A673 (cell line): ENCODE data around the gene MAML2. TPM values are rescaled to one million over a fixed set of nuclear protein-coding genes. Genes with fewer than 3 reads are reported as not detected.

Experiments
- BruUV-seq: library from RNA; stranded (reverse); fragments of 400-500 nt; replicated peaks from 2 replicates; lab custom pipeline; 2021; lab: Mats Ljungman, UMichigan
- CTCF ChIA-PET: fragments of 300-600 bp; sonication (Branson Sonifier 250); formaldehyde crosslinking; loops from one replicate; lab custom pipeline; 2022; ENCODE audit warnings: antibody characterized with exemption; lab: Charles Lee
- POLR2A ChIA-PET: fragments of 300-600 bp; sonication (Branson Sonifier 250); formaldehyde crosslinking; loops from one replicate; lab custom pipeline; 2022; ENCODE audit warnings: antibody characterized with exemption; ENCODE audit not compliant: low non-redundant PET; lab: Charles Lee
- DNase-seq: peaks from one replicate; pipeline ENCODE4 v3.0.0-alpha.2; 2015; ENCODE audit warnings: low spot score
- H3K27ac ChIP-seq: fragments of 200-600 bp; sonication (generic); 2 replicates; pipeline ENCODE4 v1.5.1; 2016; ENCODE audit warnings: mixed run types, low read depth, mild to moderate bottlenecking, mixed read lengths, antibody characterized with exemption, low read length; ENCODE audit not compliant: poor library complexity, severe bottlenecking
- H3K27me3 ChIP-seq: fragments of 200-600 bp; sonication (generic); replicated peaks from 2 replicates; pipeline ENCODE4 v1.6.1; 2017; ENCODE audit warnings: mixed run types, low read depth, mild to moderate bottlenecking, mixed read lengths, antibody characterized with exemption, low read length; ENCODE audit not compliant: insufficient read depth, poor library complexity
- H3K36me3 ChIP-seq: fragments of 200-600 bp; sonication (generic); 2 replicates; pipeline ENCODE4 v1.6.1; 2016; ENCODE audit warnings: mixed run types, mild to moderate bottlenecking, mixed read lengths, antibody characterized with exemption, low read length; ENCODE audit not compliant: insufficient read depth, poor library complexity, severe bottlenecking
- H3K4me1 ChIP-seq: fragments of 200-600 bp; sonication (generic); 2 replicates; pipeline ENCODE4 v1.6.1; 2017; ENCODE audit warnings: mixed run types, mild to moderate bottlenecking, mixed read lengths, antibody characterized with exemption, low read length; ENCODE audit not compliant: insufficient read depth, poor library complexity, severe bottlenecking
- H3K4me3 ChIP-seq: fragments of 200-600 bp; sonication (generic); 2 replicates; pipeline ENCODE4 v1.5.1; 2016; ENCODE audit warnings: low read depth, mixed run types, mild to moderate bottlenecking, mixed read lengths, low read length; ENCODE audit not compliant: poor library complexity, severe bottlenecking
- H3K9me3 ChIP-seq: fragments of 200-600 bp; sonication (generic); 2 replicates; pipeline ENCODE4 v1.6.1; 2016; ENCODE audit warnings: mixed run types, low read depth, mild to moderate bottlenecking, mixed read lengths, antibody characterized with exemption, low read length; ENCODE audit not compliant: poor library complexity, severe bottlenecking
- CTCF ChIP-seq: fragments of 300-800, 200-600 bp; sonication (generic); conservative IDR thresholded peaks from 2 replicates; pipeline ENCODE4 v1.5.1; 2017; ENCODE audit warnings: low read depth, mild to moderate bottlenecking, antibody characterized with exemption, low read length, moderate library complexity, mixed read lengths
- EZH2 ChIP-seq: fragments of 200-600 bp; sonication (generic); IDR thresholded peaks from 2 replicates; pipeline ENCODE4 v1.6.1; 2017; ENCODE audit warnings: borderline replicate concordance, low read depth, mild to moderate bottlenecking, mixed read lengths, antibody characterized with exemption, low read length; ENCODE audit not compliant: poor library complexity, severe bottlenecking
- intact Hi-C: fragments of 100-400 bp; cut with micrococcal nuclease; formaldehyde crosslinking; loops from one replicate; pipeline ENCODE4 v1.10.0; 2022; ENCODE audit not compliant: unreplicated experiment
- total RNA-seq: library from RNA; stranded (reverse); gene quantifications from 2 replicates; pipeline ENCODE4 v1.2.3, GENCODE V29; 2021

MAML2 gene
- total RNA-seq, 1 experiment from 2014 or later: 6.4 TPM

GRCh38 chr11:96010683-96011082 lies 332.3 kb downstream of the MAML2 start:
- no peaks in the 10 kb centered on the region for H3K27me3 ChIP-seq
- POLR2A ChIA-PET: no interaction called here
- no TSS peak for BruUV-seq
- H3K9me3 ChIP-seq: no peaks in the 10 kb centered on the region
- H3K27ac ChIP-seq: no peak overlapping the region
- TF ChIP-seq CTCF (no peak), EZH2 (no peak)
- intact Hi-C loops: loop anchor here (5.0 kb wide), 2 partner anchors 232 to 382 kb away; partner anchors contain the start of gene JRKL
- no peak for DNase-seq
- H3K36me3 ChIP-seq: no peaks in the 10 kb centered on the region
- peaks cover 14% of the 10 kb centered on the region for H3K4me1 ChIP-seq
- no peak overlapping the region for H3K4me3 ChIP-seq
- CTCF ChIA-PET: no interaction called here

- H3K9me3 ChIP-seq: no peaks in the 10 kb centered on the region
- no peak for DNase-seq
- H3K36me3 ChIP-seq: no peaks in the 10 kb centered on the region
- H3K27ac ChIP-seq: no peak overlapping the region
- POLR2A ChIA-PET: no interaction called here
- H3K4me3 ChIP-seq: no peak overlapping the region
- no TSS peak for BruUV-seq
- no peaks in the 10 kb centered on the region for H3K27me3 ChIP-seq
- intact Hi-C loops: no loop called here
- peaks cover 14% of the 10 kb centered on the region for H3K4me1 ChIP-seq
- CTCF ChIA-PET: interaction anchor here (0.7 kb wide), 1 partner anchor 441 kb away, joined by 4 read pairs; no protein-coding TSS in a partner anchor
- TF ChIP-seq EZH2 (no peak), CTCF (no peak)
These were observed 334.8 kb downstream of the MAML2 start for GRCh38 chr11:96008161-96008720.

- TF ChIP-seq CTCF: no peak
- TF ChIP-seq EZH2: no peak
- Histone ChIP-seq H3K4me3 (no peak overlapping the region), H3K9me3 (no peaks in the 10 kb centered on the region), H3K36me3 (no peaks in the 10 kb centered on the region), H3K27me3 (no peaks in the 10 kb centered on the region), H3K4me1 (no peaks in the 10 kb centered on the region), H3K27ac (no peak overlapping the region)
- intact Hi-C loops: no loop called here
- BruUV-seq: no TSS peak
- POLR2A ChIA-PET: no interaction called here
- CTCF ChIA-PET: no interaction called here
- no peak for DNase-seq
These were observed 337.0 kb downstream of the MAML2 start for GRCh38 chr11:96006037-96006436.
